ENCODE results near the gene PPM1B. TPM values are rescaled to one million over a fixed set of nuclear protein-coding genes. Genes with fewer than 3 reads are reported as not detected.

PPM1B gene
- total RNA-seq, 2 experiments from 2014 or later: 87.3 to 89.6 TPM

DNA sequence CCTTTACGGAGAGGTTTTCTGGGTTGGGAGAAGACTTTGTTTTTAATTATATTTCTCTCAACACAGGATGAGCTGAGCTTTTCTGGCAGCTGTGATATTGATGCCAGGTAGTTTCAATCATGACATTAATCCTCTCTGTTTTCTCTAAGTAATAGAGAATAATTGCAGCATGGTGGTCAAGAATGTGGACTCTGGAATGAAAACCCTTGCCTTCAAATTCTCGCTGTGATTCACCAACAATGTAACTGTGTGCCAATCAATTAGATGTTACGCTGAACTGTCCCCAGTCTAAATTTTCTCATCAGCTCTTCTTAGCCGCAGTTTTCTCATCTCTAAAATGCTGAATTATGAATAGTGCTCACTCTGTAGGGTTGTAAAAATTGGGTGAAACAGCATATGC, 31.6 kb upstream of the PPM1B start:
- Mint-ChIP-seq H3K36me3 (ENCODE audit: low read depth) (no peaks in the 10 kb centered on the region), H3K4me3 (no peak overlapping the region), H3K4me1 (ENCODE audit: low read depth) (peaks cover 12% of the 10 kb centered on the region), H3K9me3 (peaks cover 2% of the 10 kb centered on the region), H3K27ac (no peak overlapping the region), H3K27me3 (peaks cover 6% of the 10 kb centered on the region)
- ChIA-PET POLR2A (no interaction called here), CTCF (interaction anchor here (0.6 kb wide), 1 partner anchor 296 kb away, joined by 3 read pairs; no protein-coding TSS in a partner anchor)
- intact Hi-C loops (cut with DNase I, micrococcal nuclease): no loop called here
- TF ChIP-seq CTCF (IDR thresholded peaks at IDR 0.05): no peak
- no peaks in the 10 kb centered on the region for H3K36me3 ChIP-seq (ENCODE audit: insufficient read depth, low read length)
- no peaks in the 10 kb centered on the region for H3K27me3 ChIP-seq (ENCODE audit: control insufficient read depth in 1 of 2, insufficient read depth in 2 of 2, low read length in 2 of 2)
- no peak overlapping the region for H3K27ac ChIP-seq (ENCODE audit: low read depth in 1 of 2, low read length in 2 of 2)
- H3K4me1 ChIP-seq (ENCODE audit: insufficient read depth, low read length): no peaks in the 10 kb centered on the region
- no peak for DNase-seq
- H3K9me3 ChIP-seq (ENCODE audit: control insufficient read depth in 1 of 2, insufficient read depth in 1 of 2, low read length in 2 of 2): no peaks in the 10 kb centered on the region
- H3K4me3 ChIP-seq (ENCODE audit: low read length): no peak overlapping the region
- no peak for ATAC-seq (ENCODE audit: poor library complexity)

GRCh38 chr2:44137872-44138551, 30.7 kb upstream of the PPM1B start:
- H3K27ac ChIP-seq (ENCODE audit: low read depth in 1 of 2, low read length in 2 of 2): no peak overlapping the region
- DNase-seq (no peak), ATAC-seq (ENCODE audit: poor library complexity) (no peak)
- H3K4me1 ChIP-seq (ENCODE audit: insufficient read depth, low read length): no peaks in the 10 kb centered on the region
- H3K27ac Mint-ChIP-seq: no peak overlapping the region
- ChIA-PET CTCF (no interaction called here), POLR2A (no interaction called here)
- no peak overlapping the region for H3K4me3 ChIP-seq (ENCODE audit: low read length)
- peaks cover 12% of the 10 kb centered on the region for H3K4me1 Mint-ChIP-seq (ENCODE audit: low read depth)
- intact Hi-C loops (cut with DNase I, micrococcal nuclease): no loop called here
- no peak for TF ChIP-seq CTCF (IDR thresholded peaks at IDR 0.05)
- H3K27me3 ChIP-seq (ENCODE audit: control insufficient read depth in 1 of 2, insufficient read depth in 2 of 2, low read length in 2 of 2): no peaks in the 10 kb centered on the region
- H3K27me3 Mint-ChIP-seq: peaks cover 10% of the 10 kb centered on the region
- H3K9me3 Mint-ChIP-seq: no peaks in the 10 kb centered on the region
- no peaks in the 10 kb centered on the region for H3K9me3 ChIP-seq (ENCODE audit: control insufficient read depth in 1 of 2, insufficient read depth in 1 of 2, low read length in 2 of 2)
- no peak overlapping the region for H3K4me3 Mint-ChIP-seq
- H3K36me3 Mint-ChIP-seq (ENCODE audit: low read depth): no peaks in the 10 kb centered on the region
- no peaks in the 10 kb centered on the region for H3K36me3 ChIP-seq (ENCODE audit: insufficient read depth, low read length)

DNA sequence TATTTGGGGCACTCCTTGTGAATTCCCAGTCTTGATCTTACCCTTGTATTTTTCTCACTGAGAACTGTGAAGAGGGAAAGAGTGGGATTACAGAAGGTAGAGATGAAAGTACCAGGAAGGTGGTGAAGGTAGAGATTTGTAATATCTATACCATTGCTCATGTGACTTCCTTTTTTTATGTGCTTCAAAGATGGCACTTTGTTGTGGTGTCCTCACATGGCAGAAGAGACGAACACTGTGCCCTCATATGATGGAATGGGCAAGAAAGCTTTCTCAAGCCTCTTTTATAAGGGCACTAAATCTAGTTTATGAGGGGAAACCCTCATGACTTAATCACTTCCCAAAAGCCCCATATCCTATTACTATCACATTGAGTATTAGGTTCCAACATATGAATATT, 28.9 kb upstream of the PPM1B start:
- H3K36me3 ChIP-seq (ENCODE audit: insufficient read depth, low read length): no peaks in the 10 kb centered on the region
- DNase-seq (no peak), ATAC-seq (ENCODE audit: poor library complexity) (no peak)
- ChIA-PET POLR2A (interaction anchor here (0.8 kb wide), 1 partner anchor 96 kb away, joined by 3 read pairs; no protein-coding TSS in a partner anchor), CTCF (no interaction called here)
- Mint-ChIP-seq H3K36me3 (ENCODE audit: low read depth) (no peaks in the 10 kb centered on the region), H3K4me1 (ENCODE audit: low read depth) (peaks cover 12% of the 10 kb centered on the region), H3K4me3 (no peak overlapping the region), H3K27ac (no peak overlapping the region), H3K27me3 (peaks cover 10% of the 10 kb centered on the region), H3K9me3 (no peaks in the 10 kb centered on the region)
- no peaks in the 10 kb centered on the region for H3K27me3 ChIP-seq (ENCODE audit: control insufficient read depth in 1 of 2, insufficient read depth in 2 of 2, low read length in 2 of 2)
- H3K9me3 ChIP-seq (ENCODE audit: control insufficient read depth in 1 of 2, insufficient read depth in 1 of 2, low read length in 2 of 2): no peaks in the 10 kb centered on the region
- TF ChIP-seq CTCF (IDR thresholded peaks at IDR 0.05): no peak
- intact Hi-C loops (cut with DNase I, micrococcal nuclease): no loop called here
- no peak overlapping the region for H3K27ac ChIP-seq (ENCODE audit: low read depth in 1 of 2, low read length in 2 of 2)
- no peak overlapping the region for H3K4me3 ChIP-seq (ENCODE audit: low read length)
- no peaks in the 10 kb centered on the region for H3K4me1 ChIP-seq (ENCODE audit: insufficient read depth, low read length)
